ENCODE results near the gene MPP7. TPM values are rescaled to one million over a fixed set of nuclear protein-coding genes. Genes with fewer than 3 reads are reported as not detected.

The MPP7 gene
- total and polyA plus RNA-seq, 2 donors (not counting 3 experiments of a cell fraction or from before 2014, with no cell fraction given) = 0.17 to 0.73 TPM

DNA sequence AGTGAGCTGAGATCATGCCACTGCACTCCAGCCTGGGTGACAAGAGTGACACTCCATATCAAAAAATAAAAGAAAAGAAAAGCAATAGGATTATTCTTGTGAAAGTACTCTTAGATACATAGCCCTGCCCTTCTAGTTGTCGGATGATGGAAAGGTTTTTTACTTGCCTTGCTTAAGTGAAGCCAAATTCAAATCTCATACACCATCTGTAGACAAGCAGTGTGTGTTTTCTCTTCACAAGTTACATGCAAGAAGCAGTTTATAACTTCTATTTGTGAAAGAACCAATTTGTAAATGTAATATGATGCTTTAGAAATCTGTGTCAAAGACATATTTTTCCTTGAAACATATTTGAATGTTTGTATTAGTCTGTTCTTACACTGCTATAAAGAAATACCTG lies 15.8 kb upstream of the MPP7 start:
- BruUV-seq (replicated peaks) = no TSS peak
- H3K9me1 ChIP-seq (replicated peaks; ENCODE audit: control insufficient read depth, extremely low read depth, insufficient read depth, low read length) = no peaks in the 10 kb centered on the region
- TF ChIP-seq, protein P1, sequence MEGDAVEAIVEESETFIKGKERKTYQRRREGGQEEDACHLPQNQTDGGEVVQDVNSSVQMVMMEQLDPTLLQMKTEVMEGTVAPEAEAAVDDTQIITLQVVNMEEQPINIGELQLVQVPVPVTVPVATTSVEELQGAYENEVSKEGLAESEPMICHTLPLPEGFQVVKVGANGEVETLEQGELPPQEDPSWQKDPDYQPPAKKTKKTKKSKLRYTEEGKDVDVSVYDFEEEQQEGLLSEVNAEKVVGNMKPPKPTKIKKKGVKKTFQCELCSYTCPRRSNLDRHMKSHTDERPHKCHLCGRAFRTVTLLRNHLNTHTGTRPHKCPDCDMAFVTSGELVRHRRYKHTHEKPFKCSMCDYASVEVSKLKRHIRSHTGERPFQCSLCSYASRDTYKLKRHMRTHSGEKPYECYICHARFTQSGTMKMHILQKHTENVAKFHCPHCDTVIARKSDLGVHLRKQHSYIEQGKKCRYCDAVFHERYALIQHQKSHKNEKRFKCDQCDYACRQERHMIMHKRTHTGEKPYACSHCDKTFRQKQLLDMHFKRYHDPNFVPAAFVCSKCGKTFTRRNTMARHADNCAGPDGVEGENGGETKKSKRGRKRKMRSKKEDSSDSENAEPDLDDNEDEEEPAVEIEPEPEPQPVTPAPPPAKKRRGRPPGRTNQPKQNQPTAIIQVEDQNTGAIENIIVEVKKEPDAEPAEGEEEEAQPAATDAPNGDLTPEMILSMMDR (IDR thresholded peaks at IDR 0.05; ENCODE audit: extremely low read depth in 1 of 2, insufficient read depth in 1 of 2, low read depth in 1 of 2, low read length in 2 of 2) = no peak
- TF ChIP-seq FOS (IDR thresholded peaks at IDR 0.05; ENCODE audit: borderline replicate concordance, insufficient read depth, low read length) = no peak
- no peak for TF ChIP-seq GATA2 (IDR thresholded peaks at IDR 0.05; ENCODE audit: insufficient read depth, insufficient read length, low read depth, low read length)
- no peak for TF ChIP-seq EZH2 (IDR thresholded peaks at IDR 0.05; ENCODE audit: borderline replicate concordance, low read depth, low read length, severe bottlenecking)
- no peak for TF ChIP-seq POLR2A (IDR thresholded peaks at IDR 0.05; ENCODE audit: low read depth, low read length)
- TF ChIP-seq JUN (IDR thresholded peaks at IDR 0.05; ENCODE audit: borderline replicate concordance, insufficient read depth, insufficient read length, low read depth) = no peak
- no peak for TF ChIP-seq POLR2AphosphoS5 (IDR thresholded peaks at IDR 0.05; ENCODE audit: insufficient read depth, low read depth, low read length)
- intact Hi-C loops (cut with micrococcal nuclease) = no loop called here
- DNase-seq (ENCODE audit: low read depth, low spot score) (no peak), FAIRE-seq (no peak)
- ChIA-PET CTCF (no interaction called here), POLR2A (no interaction called here)
- H3K79me2 ChIP-seq (ENCODE audit: control insufficient read depth, insufficient read depth, low read length) = no peaks in the 10 kb centered on the region
- H3K36me3 ChIP-seq (ENCODE audit: control insufficient read depth in 2 of 2, extremely low read depth in 1 of 2, insufficient read depth in 2 of 2, low read length in 2 of 2) = no peaks in the 10 kb centered on the region
- H3K4me1 ChIP-seq (ENCODE audit: control insufficient read depth, extremely low read depth, insufficient read depth, low read length) = no peaks in the 10 kb centered on the region
- dilution Hi-C loops (cut with MboI; ENCODE audit: extremely low pct_ligation_motif_present, low sequenced_read_pairs) = no loop called here
- H3K9me3 ChIP-seq (replicated peaks; ENCODE audit: control insufficient read depth, insufficient read depth, low read length) = no peaks in the 10 kb centered on the region
- H3K4me2 ChIP-seq (ENCODE audit: insufficient read depth, low read length) = no peak overlapping the region
- H3K4me3 ChIP-seq (replicated peaks in 1 of 3; ENCODE audit: insufficient read depth in 1 of 3, low read depth in 1 of 3, low read length in 3 of 3) = no peak overlapping the region
- no peak overlapping the region for H3K9ac ChIP-seq (replicated peaks; ENCODE audit: extremely low read depth, insufficient read depth, low read length)
- H4K20me1 ChIP-seq (replicated peaks; ENCODE audit: control insufficient read depth, extremely low read depth, insufficient read depth, low read length) = no peaks in the 10 kb centered on the region
- no peak overlapping the region for H2AFZ ChIP-seq (ENCODE audit: low read depth, low read length)
- H3K27ac ChIP-seq (ENCODE audit: insufficient read depth, low read depth, low read length) = no peak overlapping the region
- no peaks in the 10 kb centered on the region for H3K27me3 ChIP-seq (ENCODE audit: control insufficient read depth in 2 of 2, insufficient read depth in 2 of 2, low read length in 2 of 2)

Measured in endothelial cell of umbilical vein (primary cell).